Measurements from ENCODE around the gene PFKFB4. TPM values are rescaled to one million over a fixed set of nuclear protein-coding genes. Genes with fewer than 3 reads are reported as not detected.

Gene PFKFB4
- total RNA-seq, 2 experiments from 2014 or later: 0.98 to 2.5 TPM

DNA sequence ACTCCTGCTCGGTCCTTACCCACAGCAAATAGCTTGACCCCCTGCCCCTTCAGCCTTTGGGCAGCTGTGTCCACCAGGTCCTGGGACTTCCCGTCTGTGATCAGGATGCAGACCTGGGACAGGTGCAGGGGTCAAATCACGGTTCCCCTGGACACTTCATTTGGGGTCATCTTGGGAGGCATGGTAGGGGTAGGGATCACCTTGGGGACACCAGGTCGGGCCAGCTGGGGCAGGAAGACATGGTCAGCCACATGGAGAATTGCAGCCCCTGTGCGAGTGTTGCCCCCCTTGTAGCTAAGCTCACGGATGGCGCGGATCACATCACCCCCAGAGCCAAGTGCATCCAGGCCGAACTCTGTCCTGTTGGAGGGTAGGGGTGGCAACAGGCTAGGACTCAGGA lies 36.7 kb upstream of the PFKFB4 start:
- ATAC-seq (ENCODE audit: poor library complexity) (no peak), DNase-seq (no peak)
- Mint-ChIP-seq H3K4me3 (no peak overlapping the region), H3K4me1 (ENCODE audit: low read depth) (peaks cover 6% of the 10 kb centered on the region), H3K27ac (no peak overlapping the region), H3K9me3 (no peaks in the 10 kb centered on the region), H3K27me3 (peaks cover 58% of the 10 kb centered on the region), H3K36me3 (ENCODE audit: low read depth) (peaks cover 12% of the 10 kb centered on the region)
- Histone ChIP-seq H3K27ac (ENCODE audit: low read depth in 1 of 2, low read length in 2 of 2) (no peak overlapping the region), H3K4me3 (ENCODE audit: low read length) (no peak overlapping the region), H3K4me1 (ENCODE audit: insufficient read depth, low read length) (peaks cover 8% of the 10 kb centered on the region), H3K27me3 (ENCODE audit: control insufficient read depth in 1 of 2, insufficient read depth in 2 of 2, low read length in 2 of 2) (peaks cover 11 to 33% of the 10 kb centered on the region in 2 experiments), H3K9me3 (ENCODE audit: control insufficient read depth in 1 of 2, insufficient read depth in 1 of 2, low read length in 2 of 2) (peaks cover 0 to 4% of the 10 kb centered on the region in 2 experiments), H3K36me3 (ENCODE audit: insufficient read depth, low read length) (peaks cover 4% of the 10 kb centered on the region)
- TF ChIP-seq, protein P1, sequence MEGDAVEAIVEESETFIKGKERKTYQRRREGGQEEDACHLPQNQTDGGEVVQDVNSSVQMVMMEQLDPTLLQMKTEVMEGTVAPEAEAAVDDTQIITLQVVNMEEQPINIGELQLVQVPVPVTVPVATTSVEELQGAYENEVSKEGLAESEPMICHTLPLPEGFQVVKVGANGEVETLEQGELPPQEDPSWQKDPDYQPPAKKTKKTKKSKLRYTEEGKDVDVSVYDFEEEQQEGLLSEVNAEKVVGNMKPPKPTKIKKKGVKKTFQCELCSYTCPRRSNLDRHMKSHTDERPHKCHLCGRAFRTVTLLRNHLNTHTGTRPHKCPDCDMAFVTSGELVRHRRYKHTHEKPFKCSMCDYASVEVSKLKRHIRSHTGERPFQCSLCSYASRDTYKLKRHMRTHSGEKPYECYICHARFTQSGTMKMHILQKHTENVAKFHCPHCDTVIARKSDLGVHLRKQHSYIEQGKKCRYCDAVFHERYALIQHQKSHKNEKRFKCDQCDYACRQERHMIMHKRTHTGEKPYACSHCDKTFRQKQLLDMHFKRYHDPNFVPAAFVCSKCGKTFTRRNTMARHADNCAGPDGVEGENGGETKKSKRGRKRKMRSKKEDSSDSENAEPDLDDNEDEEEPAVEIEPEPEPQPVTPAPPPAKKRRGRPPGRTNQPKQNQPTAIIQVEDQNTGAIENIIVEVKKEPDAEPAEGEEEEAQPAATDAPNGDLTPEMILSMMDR (IDR thresholded peaks at IDR 0.05): no peak
- CTCF ChIA-PET: no interaction called here
- intact Hi-C loops (cut with DNase I, micrococcal nuclease): no loop called here
- POLR2A ChIA-PET: no interaction called here

DNA sequence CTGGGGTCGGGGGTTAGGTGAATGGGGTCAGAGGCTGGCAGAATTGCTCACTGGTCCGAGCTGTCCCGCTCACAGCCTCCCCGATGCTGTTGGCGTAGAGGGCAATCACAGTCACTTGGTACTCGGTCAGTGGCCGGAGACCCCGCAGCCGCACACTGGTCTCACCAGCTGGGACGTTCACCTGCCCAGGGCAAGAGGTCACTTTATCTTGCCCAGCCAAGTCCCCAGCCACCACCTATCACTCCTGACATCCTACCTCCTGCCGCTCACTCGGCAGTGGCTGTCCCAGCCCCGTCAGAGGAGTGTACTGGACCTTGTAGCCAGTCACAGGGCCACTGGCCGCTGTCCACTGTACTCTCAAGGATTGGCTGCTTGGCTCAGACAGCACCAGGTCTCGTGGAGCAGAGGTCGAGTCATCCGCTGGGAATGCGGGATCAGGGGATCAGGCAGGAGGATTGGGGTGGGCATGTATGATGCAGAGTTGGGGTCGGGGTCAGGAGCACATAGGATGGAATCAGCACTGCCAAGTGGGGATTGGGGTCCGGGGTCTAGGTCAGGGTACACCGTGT lies 36.0 kb upstream of the PFKFB4 start:
- Histone ChIP-seq H3K36me3 (ENCODE audit: insufficient read depth, low read length) (no peaks in the 10 kb centered on the region), H3K9me3 (ENCODE audit: control insufficient read depth in 1 of 2, insufficient read depth in 1 of 2, low read length in 2 of 2) (peaks cover 0 to 6% of the 10 kb centered on the region in 2 experiments), H3K27ac (ENCODE audit: low read depth in 1 of 2, low read length in 2 of 2) (no peak overlapping the region), H3K4me3 (ENCODE audit: low read length) (no peak overlapping the region), H3K27me3 (ENCODE audit: control insufficient read depth in 1 of 2, insufficient read depth in 2 of 2, low read length in 2 of 2) (peaks cover 11 to 33% of the 10 kb centered on the region in 2 experiments), H3K4me1 (ENCODE audit: insufficient read depth, low read length) (peaks cover 8% of the 10 kb centered on the region)
- H3K4me3 Mint-ChIP-seq: no peak overlapping the region
- H3K9me3 Mint-ChIP-seq: no peaks in the 10 kb centered on the region
- H3K4me1 Mint-ChIP-seq (ENCODE audit: low read depth): peaks cover 6% of the 10 kb centered on the region
- intact Hi-C loops (cut with DNase I, micrococcal nuclease): no loop called here
- ChIA-PET CTCF (no interaction called here), POLR2A (no interaction called here)
- H3K36me3 Mint-ChIP-seq (ENCODE audit: low read depth): peaks cover 5% of the 10 kb centered on the region
- ATAC-seq (ENCODE audit: poor library complexity): no peak
- TF ChIP-seq, protein P1 (IDR thresholded peaks at IDR 0.05): no peak
- H3K27ac Mint-ChIP-seq: no peak overlapping the region
- H3K27me3 Mint-ChIP-seq: peaks cover 63% of the 10 kb centered on the region
- DNase-seq: no peak

DNA sequence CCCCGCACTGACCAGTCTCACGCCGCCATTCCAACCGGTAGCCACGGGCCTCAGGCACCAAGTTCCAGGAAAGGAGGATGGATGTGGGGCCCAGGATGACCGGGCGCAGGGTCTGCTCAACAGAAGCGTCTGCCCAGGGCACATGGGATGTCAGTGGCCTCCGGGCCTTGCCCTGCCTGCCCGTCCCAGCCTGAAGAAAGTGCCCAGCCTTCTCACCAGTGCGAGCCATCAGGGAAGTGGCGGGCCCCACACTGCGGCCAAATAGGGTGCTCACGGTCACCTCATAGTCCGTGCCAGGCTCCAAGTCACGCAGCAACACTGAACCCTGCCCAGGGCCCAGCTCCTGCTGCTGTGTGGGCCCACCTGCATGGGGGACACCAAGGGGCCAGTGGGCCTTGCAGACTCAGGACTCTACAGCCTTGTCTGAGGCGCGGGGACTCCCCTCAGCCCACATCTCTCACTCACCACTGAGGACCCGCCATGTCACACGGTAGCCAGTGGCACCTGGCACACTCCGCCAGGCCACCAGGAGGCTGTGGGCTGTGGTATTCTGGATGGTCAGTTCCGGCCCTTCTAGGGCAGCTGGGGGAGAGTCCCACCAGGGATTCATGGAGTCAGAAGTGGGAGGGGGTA lies 35.4 kb upstream of the PFKFB4 start:
- Mint-ChIP-seq H3K27ac (no peak overlapping the region), H3K27me3 (peaks cover 59% of the 10 kb centered on the region), H3K4me3 (no peak overlapping the region), H3K36me3 (ENCODE audit: low read depth) (no peaks in the 10 kb centered on the region), H3K4me1 (ENCODE audit: low read depth) (peaks cover 6% of the 10 kb centered on the region), H3K9me3 (no peaks in the 10 kb centered on the region)
- intact Hi-C loops (cut with DNase I, micrococcal nuclease): no loop called here
- Histone ChIP-seq H3K9me3 (ENCODE audit: control insufficient read depth in 1 of 2, insufficient read depth in 1 of 2, low read length in 2 of 2) (peaks cover 0 to 8% of the 10 kb centered on the region in 2 experiments), H3K36me3 (ENCODE audit: insufficient read depth, low read length) (no peaks in the 10 kb centered on the region), H3K4me1 (ENCODE audit: insufficient read depth, low read length) (peaks cover 8% of the 10 kb centered on the region), H3K4me3 (ENCODE audit: low read length) (no peak overlapping the region), H3K27me3 (ENCODE audit: control insufficient read depth in 1 of 2, insufficient read depth in 2 of 2, low read length in 2 of 2) (peaks cover 11 to 33% of the 10 kb centered on the region in 2 experiments), H3K27ac (ENCODE audit: low read depth in 1 of 2, low read length in 2 of 2) (no peak overlapping the region)
- TF ChIP-seq, protein P1 (IDR thresholded peaks at IDR 0.05): no peak
- ChIA-PET POLR2A (no interaction called here), CTCF (no interaction called here)
- no peak for ATAC-seq (ENCODE audit: poor library complexity)
- no peak for DNase-seq
